Retinal pigment epithelial cell (primary cell): ENCODE data around the gene AIF1L.

Source experiments
- DNase-seq: peaks from one replicate; pipeline ENCODE4 v3.0.0-alpha.2; 2010; ENCODE audit warnings: low read depth
- H3K4me3 ChIP-seq: 2 replicates; pipeline ENCODE4 v1.5.1; 2011; ENCODE audit warnings: mild to moderate bottlenecking, low read length, control low read depth, moderate library complexity
- CTCF ChIP-seq: conservative IDR thresholded peaks from 2 replicates; pipeline ENCODE4 v1.5.1; 2011; ENCODE audit warnings: low read depth, low read length, control low read depth, inconsistent platforms

The AIF1L gene

GRCh38 chr9:131078427-131079366 is 17.6 kb upstream of the AIF1L start:
- no peak overlapping the region for H3K4me3 ChIP-seq
- no peak for DNase-seq
- TF ChIP-seq CTCF: no peak

DNA sequence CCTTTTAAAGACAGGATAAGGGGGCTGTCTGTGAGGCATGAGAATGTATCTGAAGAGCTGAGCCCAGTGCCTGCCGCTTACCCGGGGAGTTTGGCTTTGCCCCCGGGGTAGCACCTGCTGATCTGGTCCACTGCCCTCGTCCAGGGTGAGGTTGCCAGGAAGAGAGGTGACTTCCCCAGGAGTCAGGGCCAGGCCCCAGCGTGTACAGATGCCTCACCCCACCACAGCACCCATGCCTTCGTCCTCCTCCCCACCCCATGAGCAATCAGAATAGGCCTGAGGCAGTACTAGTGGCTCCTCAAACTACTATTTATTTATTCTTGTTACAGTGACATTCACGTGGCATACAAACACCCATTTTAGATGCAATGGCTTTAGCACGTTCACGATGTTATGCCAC is 15.7 kb upstream of the AIF1L start:
- no peak for TF ChIP-seq CTCF
- no peak overlapping the region for H3K4me3 ChIP-seq
- no peak for DNase-seq

GRCh38 chr9:131081868-131082267 is 14.5 kb upstream of the AIF1L start:
- DNase-seq: no peak
- no peak for TF ChIP-seq CTCF
- no peak overlapping the region for H3K4me3 ChIP-seq

DNA sequence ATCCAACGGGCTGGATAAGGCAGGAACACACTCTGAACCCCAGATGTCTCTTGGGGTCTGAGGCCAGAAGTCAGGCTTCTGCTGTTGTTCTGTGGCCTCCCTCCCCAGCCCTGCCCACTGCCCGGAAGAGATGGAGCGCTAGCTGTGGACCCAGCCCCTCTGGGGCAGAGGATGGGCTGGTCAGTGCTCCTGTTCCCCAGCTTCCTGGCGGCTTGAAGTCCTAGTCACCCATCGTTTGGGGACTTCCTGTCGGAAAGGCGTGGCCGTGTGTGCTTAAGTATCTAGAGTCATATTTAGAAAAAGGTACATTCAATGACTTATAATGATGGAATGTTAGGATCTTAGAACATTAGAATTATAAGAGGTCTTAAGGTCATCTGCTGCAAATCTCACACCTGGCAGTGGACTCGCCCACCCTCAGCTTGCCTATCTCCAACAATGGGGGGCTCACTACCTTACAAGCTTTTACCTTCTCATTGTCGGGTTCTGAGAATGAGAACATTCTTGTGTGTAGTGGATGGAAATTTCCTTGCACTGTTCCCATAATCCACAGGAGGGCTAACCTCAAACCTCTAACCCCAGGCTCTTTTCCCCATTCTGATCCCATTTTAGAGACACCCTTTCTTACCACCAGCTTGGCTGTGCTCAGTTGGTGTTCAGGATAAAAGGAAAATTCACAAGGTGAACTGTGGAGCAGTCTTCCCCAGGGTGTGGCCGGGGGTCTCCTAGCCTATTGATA is 13.4 kb upstream of the AIF1L start:
- TF ChIP-seq CTCF: no peak
- H3K4me3 ChIP-seq: no peak overlapping the region
- no peak for DNase-seq

DNA sequence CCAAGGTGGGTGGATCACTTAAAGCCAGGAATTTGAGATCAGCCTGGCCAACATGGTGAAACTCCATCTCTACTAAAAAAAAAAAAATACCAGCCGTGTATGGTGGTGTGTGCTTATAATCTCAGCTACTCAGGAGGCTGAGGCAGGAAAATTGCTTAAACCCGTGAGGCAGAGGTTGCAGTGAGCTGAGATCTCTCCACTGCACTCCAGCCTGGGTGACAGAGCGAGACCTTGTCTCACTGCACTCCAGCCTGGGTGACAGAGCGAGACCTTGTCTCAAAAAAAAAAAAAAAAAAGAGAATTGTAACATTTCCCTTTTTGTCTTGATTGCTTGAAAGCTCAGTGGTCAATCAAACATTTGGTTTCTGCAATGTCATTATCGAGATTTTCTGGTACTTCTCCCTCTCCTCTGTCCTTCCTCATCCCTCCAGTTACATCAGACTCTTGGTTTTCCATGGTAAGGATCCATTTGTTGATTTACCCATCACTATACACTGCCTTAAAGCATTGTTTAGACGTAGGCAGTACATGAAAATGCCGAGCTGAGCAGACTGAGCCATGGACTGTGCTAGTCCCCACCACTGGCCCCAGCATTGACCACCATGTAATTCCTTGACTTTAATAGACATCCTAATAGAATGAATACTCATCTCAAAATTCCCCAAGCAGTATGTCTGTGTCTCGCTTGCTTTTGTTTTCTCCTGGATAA is 11.5 kb upstream of the AIF1L start:
- no peak for TF ChIP-seq CTCF
- no peak for DNase-seq
- no peak overlapping the region for H3K4me3 ChIP-seq

DNA sequence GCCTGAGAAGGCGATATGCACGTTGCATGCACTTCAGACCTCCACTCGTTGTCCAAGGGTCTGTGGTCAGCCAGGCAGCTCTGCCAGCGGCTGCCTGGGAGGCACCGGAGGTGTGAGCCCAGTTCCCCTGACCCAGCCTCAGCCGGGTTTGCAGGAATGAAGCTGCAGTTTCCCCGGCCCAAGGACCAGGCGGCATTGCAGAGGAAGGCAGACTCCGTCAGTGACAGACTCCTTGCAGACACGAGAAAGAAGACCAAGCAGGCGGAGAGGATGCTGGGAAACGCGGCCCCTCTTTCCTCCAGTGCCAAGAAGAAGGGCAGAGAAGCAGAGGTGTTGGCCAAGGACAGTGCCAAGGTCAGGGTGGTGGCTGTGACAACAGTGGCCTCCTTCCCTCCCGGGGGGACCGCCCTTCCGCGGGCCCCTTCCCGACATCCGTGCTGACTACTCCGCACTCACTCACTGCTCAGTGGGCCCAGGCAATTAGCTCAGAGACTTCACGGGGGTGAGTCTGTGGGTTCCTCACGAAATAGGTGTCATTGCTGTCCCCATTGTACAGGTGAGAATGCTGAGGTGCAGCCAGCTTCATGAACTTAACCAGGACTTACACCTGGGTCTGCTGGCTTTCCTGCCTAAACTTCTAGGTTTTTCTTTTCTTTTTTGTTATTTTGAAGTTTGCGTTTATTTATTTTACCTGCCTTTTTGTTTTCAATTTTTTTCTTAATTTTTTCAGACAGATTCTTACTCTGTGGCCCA is 10.8 kb upstream of the AIF1L start:
- TF ChIP-seq CTCF: no peak
- no peak for DNase-seq
- no peak overlapping the region for H3K4me3 ChIP-seq
